HEK293 (cell line): Measurements from ENCODE around the gene PPIE.

ENCODE experiments used
- EGR2 ChIP-seq: fragments of 450-650 bp; formaldehyde crosslinking; IDR thresholded peaks from 2 replicates; pipeline ENCODE4 v1.5.1; 2016; ENCODE audit warnings: low read depth, missing biosample characterization, missing genetic modification characterization
- PRDM2 ChIP-seq: fragments of 450-650 bp; formaldehyde crosslinking; IDR thresholded peaks from 2 replicates; pipeline ENCODE4 v1.5.1; 2016; ENCODE audit warnings: missing biosample characterization, missing genetic modification characterization, borderline replicate concordance
- RBAK ChIP-seq: fragments of 450-650 bp; formaldehyde crosslinking; IDR thresholded peaks from 2 replicates; pipeline ENCODE4 v1.5.1; 2016; ENCODE audit warnings: missing biosample characterization, missing genetic modification characterization
- SP7 ChIP-seq: fragments of 450-650 bp; formaldehyde crosslinking; IDR thresholded peaks from 2 replicates; pipeline ENCODE4 v1.5.1; 2016; ENCODE audit warnings: missing biosample characterization, missing genetic modification characterization
- ZNF121 ChIP-seq: fragments of 450-650 bp; formaldehyde crosslinking; IDR thresholded peaks from 2 replicates; pipeline ENCODE4 v1.5.1; 2016; ENCODE audit warnings: missing biosample characterization, missing genetic modification characterization
- ZNF133 ChIP-seq: fragments of 450-650 bp; formaldehyde crosslinking; IDR thresholded peaks from 2 replicates; pipeline ENCODE4 v1.5.1; 2016; ENCODE audit warnings: missing biosample characterization, missing genetic modification characterization
- ZNF146 ChIP-seq: fragments of 450-650 bp; formaldehyde crosslinking; IDR thresholded peaks from 2 replicates; pipeline ENCODE4 v1.5.1; 2016; ENCODE audit warnings: missing biosample characterization, missing genetic modification characterization
- ZNF221 ChIP-seq: fragments of 450-650 bp; formaldehyde crosslinking; IDR thresholded peaks from 2 replicates; pipeline ENCODE4 v1.5.1; 2017; ENCODE audit warnings: missing biosample characterization, missing genetic modification characterization, borderline replicate concordance
- ZNF23 ChIP-seq: fragments of 450-650 bp; formaldehyde crosslinking; IDR thresholded peaks from 2 replicates; pipeline ENCODE4 v1.5.1; 2016; ENCODE audit warnings: missing biosample characterization, missing genetic modification characterization, borderline replicate concordance
- ZNF341 ChIP-seq: fragments of 450-650 bp; formaldehyde crosslinking; IDR thresholded peaks from 2 replicates; pipeline ENCODE4; 2016; ENCODE audit warnings: low read depth, missing biosample characterization, missing genetic modification characterization
- ZNF366 ChIP-seq: fragments of 450-650 bp; formaldehyde crosslinking; conservative IDR thresholded peaks from 2 replicates; pipeline ENCODE4 v1.5.1; 2016; ENCODE audit warnings: missing biosample characterization, missing genetic modification characterization
- ZNF433 ChIP-seq: fragments of 450-650 bp; formaldehyde crosslinking; IDR thresholded peaks from 2 replicates; pipeline ENCODE4 v1.5.1; 2016; ENCODE audit warnings: missing biosample characterization, missing genetic modification characterization, low read depth
- ZNF449 ChIP-seq: fragments of 450-650 bp; formaldehyde crosslinking; IDR thresholded peaks from 2 replicates; pipeline ENCODE4 v1.5.1; 2017; ENCODE audit warnings: missing biosample characterization, mild to moderate bottlenecking, missing genetic modification characterization, moderate library complexity
- ZNF548 ChIP-seq: fragments of 450-650 bp; formaldehyde crosslinking; IDR thresholded peaks from 2 replicates; pipeline ENCODE4 v1.5.1; 2016; ENCODE audit warnings: missing biosample characterization, missing genetic modification characterization
- ZNF561 ChIP-seq: fragments of 450-650 bp; IDR thresholded peaks from 2 replicates; pipeline ENCODE4 v1.5.1; 2018; ENCODE audit warnings: missing biosample characterization, missing genetic modification characterization, borderline replicate concordance
- ZNF600 ChIP-seq: fragments of 450-650 bp; formaldehyde crosslinking; IDR thresholded peaks from 2 replicates; pipeline ENCODE4 v1.5.1; 2016; ENCODE audit warnings: missing biosample characterization, missing genetic modification characterization
- ZNF621 ChIP-seq: fragments of 450-650 bp; formaldehyde crosslinking; IDR thresholded peaks from 2 replicates; pipeline ENCODE4 v1.5.1; 2017; ENCODE audit warnings: missing biosample characterization, missing genetic modification characterization
- ZNF664 ChIP-seq: fragments of 450-650 bp; formaldehyde crosslinking; IDR thresholded peaks from 2 replicates; pipeline ENCODE4 v1.5.1; 2016; ENCODE audit warnings: missing biosample characterization, missing genetic modification characterization
- ZNF707 ChIP-seq: fragments of 450-650 bp; formaldehyde crosslinking; IDR thresholded peaks from 2 replicates; pipeline ENCODE4 v1.5.1; 2016; ENCODE audit warnings: missing biosample characterization, missing genetic modification characterization
- ZSCAN16 ChIP-seq: fragments of 450-650 bp; formaldehyde crosslinking; IDR thresholded peaks from 2 replicates; pipeline ENCODE4 v1.5.1; 2016; ENCODE audit warnings: missing biosample characterization, missing genetic modification characterization
- ZSCAN18 ChIP-seq: fragments of 450-650 bp; formaldehyde crosslinking; IDR thresholded peaks from 2 replicates; pipeline ENCODE4 v1.5.1; 2016; ENCODE audit warnings: missing biosample characterization, missing genetic modification characterization
- ZXDB ChIP-seq: fragments of 450-650 bp; formaldehyde crosslinking; IDR thresholded peaks from 2 replicates; pipeline ENCODE4 v1.5.1; 2016; ENCODE audit warnings: missing biosample characterization, missing genetic modification characterization
- TF ChIP-seq, protein P1 (sequence below): fragments of 450-650 bp; formaldehyde crosslinking; IDR thresholded peaks from 2 replicates; pipeline ENCODE4 v1.5.1; 2016; ENCODE audit warnings: missing biosample characterization, missing genetic modification characterization
- TF ChIP-seq, protein P2 (sequence below): fragments of 450-650 bp; formaldehyde crosslinking; IDR thresholded peaks from 2 replicates; pipeline ENCODE4 v1.5.1; 2016; ENCODE audit warnings: missing biosample characterization, missing genetic modification characterization
- TF ChIP-seq, protein P3 (sequence below): fragments of 450-650 bp; formaldehyde crosslinking; IDR thresholded peaks from 2 replicates; pipeline ENCODE4 v1.5.1; 2016; ENCODE audit warnings: missing biosample characterization, missing genetic modification characterization

The PPIE gene

GRCh38 chr1:39738622-39739366, at the start of gene PPIE (continued):
- TF ChIP-seq PRDM2 = no peak
- TF ChIP-seq, protein P1, sequence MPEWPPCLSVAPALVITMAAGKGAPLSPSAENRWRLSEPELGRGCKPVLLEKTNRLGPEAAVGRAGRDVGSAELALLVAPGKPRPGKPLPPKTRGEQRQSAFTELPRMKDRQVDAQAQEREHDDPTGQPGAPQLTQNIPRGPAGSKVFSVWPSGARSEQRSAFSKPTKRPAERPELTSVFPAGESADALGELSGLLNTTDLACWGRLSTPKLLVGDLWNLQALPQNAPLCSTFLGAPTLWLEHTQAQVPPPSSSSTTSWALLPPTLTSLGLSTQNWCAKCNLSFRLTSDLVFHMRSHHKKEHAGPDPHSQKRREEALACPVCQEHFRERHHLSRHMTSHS (tag by site-specific recombination) = no peak
- TF ChIP-seq ZXDB (tag by site-specific recombination) = peak; percentile 45; the same call in 1 of the 2 replicates
- no peak for TF ChIP-seq ZNF221
- peak; percentile 68 for TF ChIP-seq SP7 (tag by site-specific recombination)
- TF ChIP-seq ZNF561 (tag by site-specific recombination) = 0 out of 2 replicates have a peak, but pooled peaks have one; percentile 24
- peak; percentile 74 for TF ChIP-seq EGR2 (tag by site-specific recombination)
- TF ChIP-seq ZNF23 (tag by site-specific recombination) = no peak
- no peak for TF ChIP-seq ZSCAN18 (tag by site-specific recombination)
- TF ChIP-seq ZNF548 (tag by site-specific recombination) = no peak
- TF ChIP-seq ZSCAN16 (tag by site-specific recombination) = no peak
- TF ChIP-seq ZNF664 (tag by site-specific recombination) = no peak
- TF ChIP-seq ZNF600 = no peak
- TF ChIP-seq ZNF449 (tag by site-specific recombination) = no peak
- no peak for TF ChIP-seq ZNF146 (tag by site-specific recombination)
- no peak for TF ChIP-seq ZNF341 (tag by site-specific recombination)
- TF ChIP-seq RBAK = no peak
- TF ChIP-seq, protein P2, sequence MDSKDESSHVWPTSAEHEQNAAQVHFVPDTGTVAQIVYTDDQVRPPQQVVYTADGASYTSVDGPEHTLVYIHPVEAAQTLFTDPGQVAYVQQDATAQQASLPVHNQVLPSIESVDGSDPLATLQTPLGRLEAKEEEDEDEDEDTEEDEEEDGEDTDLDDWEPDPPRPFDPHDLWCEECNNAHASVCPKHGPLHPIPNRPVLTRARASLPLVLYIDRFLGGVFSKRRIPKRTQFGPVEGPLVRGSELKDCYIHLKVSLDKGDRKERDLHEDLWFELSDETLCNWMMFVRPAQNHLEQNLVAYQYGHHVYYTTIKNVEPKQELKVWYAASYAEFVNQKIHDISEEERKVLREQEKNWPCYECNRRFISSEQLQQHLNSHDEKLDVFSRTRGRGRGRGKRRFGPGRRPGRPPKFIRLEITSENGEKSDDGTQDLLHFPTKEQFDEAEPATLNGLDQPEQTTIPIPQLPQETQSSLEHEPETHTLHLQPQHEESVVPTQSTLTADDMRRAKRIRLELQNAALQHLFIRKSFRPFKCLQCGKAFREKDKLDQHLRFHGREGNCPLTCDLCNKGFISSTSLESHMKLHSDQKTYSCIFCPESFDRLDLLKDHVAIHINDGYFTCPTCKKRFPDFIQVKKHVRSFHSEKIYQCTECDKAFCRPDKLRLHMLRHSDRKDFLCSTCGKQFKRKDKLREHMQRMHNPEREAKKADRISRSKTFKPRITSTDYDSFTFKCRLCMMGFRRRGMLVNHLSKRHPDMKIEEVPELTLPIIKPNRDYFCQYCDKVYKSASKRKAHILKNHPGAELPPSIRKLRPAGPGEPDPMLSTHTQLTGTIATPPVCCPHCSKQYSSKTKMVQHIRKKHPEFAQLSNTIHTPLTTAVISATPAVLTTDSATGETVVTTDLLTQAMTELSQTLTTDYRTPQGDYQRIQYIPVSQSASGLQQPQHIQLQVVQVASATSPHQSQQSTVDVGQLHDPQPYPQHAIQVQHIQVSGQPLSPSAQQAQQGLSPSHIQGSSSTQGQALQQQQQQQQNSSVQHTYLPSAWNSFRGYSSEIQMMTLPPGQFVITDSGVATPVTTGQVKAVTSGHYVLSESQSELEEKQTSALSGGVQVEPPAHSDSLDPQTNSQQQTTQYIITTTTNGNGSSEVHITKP (tag by site-specific recombination) = peak; percentile 97
- TF ChIP-seq, protein P3, sequence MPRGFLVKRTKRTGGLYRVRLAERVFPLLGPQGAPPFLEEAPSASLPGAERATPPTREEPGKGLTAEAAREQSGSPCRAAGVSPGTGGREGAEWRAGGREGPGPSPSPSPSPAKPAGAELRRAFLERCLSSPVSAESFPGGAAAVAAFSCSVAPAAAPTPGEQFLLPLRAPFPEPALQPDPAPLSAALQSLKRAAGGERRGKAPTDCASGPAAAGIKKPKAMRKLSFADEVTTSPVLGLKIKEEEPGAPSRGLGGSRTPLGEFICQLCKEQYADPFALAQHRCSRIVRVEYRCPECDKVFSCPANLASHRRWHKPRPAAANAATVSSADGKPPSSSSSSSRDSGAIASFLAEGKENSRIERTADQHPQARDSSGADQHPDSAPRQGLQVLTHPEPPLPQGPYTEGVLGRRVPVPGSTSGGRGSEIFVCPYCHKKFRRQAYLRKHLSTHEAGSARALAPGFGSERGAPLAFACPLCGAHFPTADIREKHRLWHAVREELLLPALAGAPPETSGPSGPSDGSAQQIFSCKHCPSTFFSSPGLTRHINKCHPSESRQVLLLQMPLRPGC (tag by site-specific recombination) = no peak
- no peak for TF ChIP-seq ZNF121
- no peak for TF ChIP-seq ZNF433
- TF ChIP-seq ZNF707 (tag by site-specific recombination) = no peak
- TF ChIP-seq ZNF133 = no peak
- peak; percentile 80 for TF ChIP-seq ZNF366 (tag by site-specific recombination)
- no peak for TF ChIP-seq ZNF621 (tag by site-specific recombination)
